AG10803 (cell line): ENCODE results near the gene ALOX15B.

ENCODE experiments used
- DNase-seq: peaks from one replicate; pipeline ENCODE4 v3.0.0; 2010; ENCODE audit warnings: low read depth
- H3K4me3 ChIP-seq: 2 replicates; pipeline ENCODE4 v1.5.1; 2011; ENCODE audit warnings: mild to moderate bottlenecking, low read length, control low read depth
- CTCF ChIP-seq: conservative IDR thresholded peaks from 2 replicates; pipeline ENCODE4 v1.5.1; 2011; ENCODE audit warnings: mild to moderate bottlenecking, low read length, control low read depth, inconsistent platforms

The ALOX15B gene

GRCh38 chr17:8079291-8080207 lies 40.7 kb downstream of the ALOX15B start:
- DNase-seq, result peak; percentile 20
- TF ChIP-seq CTCF, result peak; percentile 67
- peak overlapping the region; percentile 49 for H3K4me3 ChIP-seq

DNA sequence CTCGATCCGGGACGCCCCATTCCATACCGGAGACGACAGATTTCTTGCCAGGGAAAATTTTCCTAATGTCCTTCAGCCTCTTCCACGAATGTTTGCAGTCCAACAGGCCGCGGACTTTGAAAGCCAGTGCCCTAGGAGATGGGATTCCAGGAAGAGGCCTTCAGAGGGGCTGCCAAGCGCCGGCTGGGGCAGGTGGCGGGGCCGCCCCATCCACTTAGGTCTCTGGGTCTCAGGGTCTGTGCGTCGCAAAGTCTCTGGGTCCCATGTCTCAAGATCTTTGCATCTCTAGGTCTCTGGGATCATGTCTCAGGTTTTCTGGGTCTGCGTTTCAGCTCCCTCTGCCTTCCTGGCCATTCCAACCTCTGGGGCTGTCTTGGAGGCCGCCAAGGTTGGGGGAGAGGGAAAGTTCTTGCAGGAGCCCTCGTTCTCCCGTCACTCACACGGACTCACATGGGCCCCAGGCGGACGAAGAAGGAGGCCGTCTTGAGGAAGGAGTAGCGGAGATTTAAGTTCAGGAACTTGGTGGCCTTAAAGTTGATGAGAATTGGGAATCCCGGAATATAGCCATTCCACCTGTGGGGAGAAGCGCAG lies 41.4 kb downstream of the ALOX15B start:
- TF ChIP-seq CTCF, result no peak
- no peak overlapping the region for H3K4me3 ChIP-seq
- DNase-seq, result no peak

GRCh38 chr17:8080799-8081219 lies 42.0 kb downstream of the ALOX15B start:
- DNase-seq, result no peak
- no peak overlapping the region for H3K4me3 ChIP-seq
- TF ChIP-seq CTCF, result no peak

- H3K4me3 ChIP-seq, result no peak overlapping the region
- DNase-seq, result no peak
- TF ChIP-seq CTCF, result no peak
Measured at GRCh38 chr17:8081876-8082275, 43.0 kb downstream of the ALOX15B start.

DNA sequence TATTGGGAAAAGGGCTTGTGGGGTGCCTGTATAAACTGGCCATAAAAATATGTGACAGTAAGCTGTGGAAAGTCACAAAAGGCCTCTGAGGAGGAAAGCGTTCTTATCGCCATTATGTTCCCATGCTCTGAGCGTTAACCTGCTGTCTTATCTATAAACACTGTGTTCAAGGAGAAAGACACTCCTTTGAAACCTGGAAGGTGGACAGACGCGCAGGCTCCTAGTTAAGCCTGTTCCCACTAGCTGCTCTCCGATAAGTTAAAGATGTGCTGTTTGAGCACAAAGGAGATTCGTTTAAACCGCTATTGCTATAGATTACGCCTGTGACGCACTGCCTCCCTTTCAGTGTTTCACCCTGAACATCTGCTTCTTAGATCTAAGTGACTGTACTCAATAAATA lies 43.4 kb downstream of the ALOX15B start:
- no peak for TF ChIP-seq CTCF
- H3K4me3 ChIP-seq, result no peak overlapping the region
- no peak for DNase-seq

DNA sequence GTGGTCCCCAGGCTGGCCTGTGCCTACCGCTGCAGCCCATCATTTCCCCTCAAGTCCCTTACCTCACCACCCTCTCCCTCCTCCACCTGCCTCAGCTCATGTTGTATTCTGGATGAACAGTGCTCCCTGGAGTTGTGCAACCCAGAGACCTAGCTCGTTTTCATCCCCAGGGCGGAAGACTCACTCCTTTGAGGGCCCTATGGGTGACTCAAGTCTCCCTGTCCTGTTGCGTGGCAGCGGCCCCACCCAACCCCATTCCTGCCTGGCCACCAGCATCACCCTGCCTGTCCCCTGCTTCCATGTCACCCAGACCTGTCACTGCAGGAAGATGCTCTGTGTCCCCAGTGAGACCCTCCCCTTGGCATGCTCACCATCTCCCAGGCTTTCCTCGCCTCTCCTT lies 45.4 kb downstream of the ALOX15B start:
- no peak for TF ChIP-seq CTCF
- DNase-seq, result no peak
- no peak overlapping the region for H3K4me3 ChIP-seq
